H1 (cell line): ENCODE data around the gene THSD1. TPM values are rescaled to one million over a fixed set of nuclear protein-coding genes. Genes with fewer than 3 reads are reported as not detected.

ENCODE experiments used
- BRCA1 ChIP-seq: IDR thresholded peaks from 2 replicates; pipeline ENCODE4 v1.6.1; 2012; ENCODE audit warnings: low read depth, low read length, improper control_type of control experiment
- GABPA ChIP-seq: IDR thresholded peaks from 2 replicates; pipeline ENCODE4 v1.6.1; 2011; ENCODE audit warnings: mild to moderate bottlenecking, low read length, moderate library complexity, borderline replicate concordance; ENCODE audit not compliant: insufficient read depth
- JUN ChIP-seq: IDR thresholded peaks from 2 replicates; pipeline ENCODE4 v1.6.1; 2011; ENCODE audit warnings: low read depth, mild to moderate bottlenecking, improper control_type of control experiment, low read length
- JUND ChIP-seq: IDR thresholded peaks from 2 replicates; pipeline ENCODE4 v1.6.1; 2011; ENCODE audit warnings: mild to moderate bottlenecking, improper control_type of control experiment, low read length
- KDM5A ChIP-seq: fragments of 200-600 bp; IDR thresholded peaks from 2 replicates; pipeline ENCODE4 v1.7.1; 2012; ENCODE audit warnings: mild to moderate bottlenecking, low read length, inconsistent platforms, mixed read lengths
- PHF8 ChIP-seq: fragments of 200-600 bp; sonication (generic); conservative IDR thresholded peaks from 2 replicates; pipeline ENCODE4 v1.7.1; 2012; ENCODE audit warnings: low read depth, mild to moderate bottlenecking, inconsistent platforms, low read length, moderate library complexity
- RBBP5 ChIP-seq: IDR thresholded peaks from 2 replicates; pipeline ENCODE4 v1.7.1; 2012; ENCODE audit warnings: low read depth, mild to moderate bottlenecking, inconsistent platforms, low read length, moderate library complexity, borderline replicate concordance
- RXRA ChIP-seq: IDR thresholded peaks from 2 replicates; pipeline ENCODE4 v1.6.1; 2011; ENCODE audit warnings: low read depth, mild to moderate bottlenecking, low read length, moderate library complexity; ENCODE audit not compliant: insufficient read depth
- TCF12 ChIP-seq: IDR thresholded peaks from 2 replicates; pipeline ENCODE4 v1.6.1; 2011; ENCODE audit warnings: low read depth, mild to moderate bottlenecking, low read length
- polyA plus RNA-seq, 7 experiments: library from polyadenylated mRNA; depleted of rRNA in 3 of 7; stranded (reverse) in 5 of 7; unstranded in 2 of 7; fragments of >200 nt in 5 of 7; fragments of 200-250 nt in 2 of 7; gene quantifications; 1 replicate in 5 of 7; 2 replicates in 1 of 7; 4 replicates in 1 of 7; pipeline versions ENCODE4 v1.2.1 to v1.2.3, GENCODE V29; 2011 to 2013; ENCODE audit warnings: missing spikeins in 2 of 7, mixed read lengths in 2 of 7
- total RNA-seq: library from RNA; stranded (reverse); fragmentation: NEBNext Ultra II Directional; extraction: Animal tissue kit (Norgen Biotek cat#: 25700); gene quantifications from 2 replicates; pipeline ENCODE4 v1.2.1, GENCODE V29; 2021
- TF ChIP-seq, protein P1 (sequence below): fragments of 300-600 bp; sonication (generic); IDR thresholded peaks from 2 replicates; pipeline ENCODE4 v1.7.1; 2012; ENCODE audit warnings: low read length, moderate library complexity, mild to moderate bottlenecking, inconsistent platforms; ENCODE audit not compliant: insufficient replicate concordance

Gene THSD1
- total and polyA plus RNA-seq, 2 of the 8 experiments (the other 6 are each of a cell fraction or from before 2014, with no cell fraction given) = 0.17 to 0.35 TPM

DNA sequence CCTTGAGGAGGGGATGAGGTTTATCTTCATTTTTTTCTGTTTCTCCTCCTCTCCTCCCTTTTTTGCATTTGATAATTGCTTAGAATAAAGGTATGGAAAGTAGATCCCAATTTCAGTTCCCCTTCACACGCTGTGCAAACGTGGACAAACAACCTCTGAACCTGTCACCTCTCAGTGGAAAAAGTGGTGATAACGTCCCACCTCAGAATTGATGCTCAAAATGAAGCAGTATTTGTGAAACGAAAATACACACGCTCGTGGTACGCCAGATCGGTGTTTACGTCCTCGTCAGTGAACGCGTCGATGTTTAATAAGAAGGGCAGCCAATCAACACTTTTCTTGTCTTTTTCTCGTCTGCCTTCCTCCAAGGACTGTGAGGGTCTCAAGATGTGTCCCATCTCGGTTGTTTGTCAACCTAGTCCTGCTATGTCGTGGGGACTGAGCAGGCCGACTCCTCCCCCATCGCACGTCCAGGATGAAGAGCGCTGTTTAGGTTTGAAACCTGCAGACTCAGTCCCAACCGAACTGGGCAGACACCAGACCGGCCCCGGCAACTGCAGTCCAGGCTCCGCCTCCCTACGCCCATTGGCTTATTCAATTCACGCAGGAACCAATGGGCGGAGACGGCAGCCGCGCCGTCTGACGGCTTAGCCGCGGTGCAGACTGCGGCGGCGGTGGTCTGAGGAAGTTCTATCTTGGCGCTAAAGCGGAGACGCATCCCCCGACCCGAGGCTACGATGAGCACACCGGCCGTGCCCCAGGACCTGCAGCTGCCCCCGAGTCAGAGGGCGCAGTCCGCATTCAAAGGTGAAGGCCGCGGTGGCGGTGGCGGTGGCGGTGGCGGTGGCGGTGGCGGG lies 49.1 kb upstream of the THSD1 start, which contains the start of gene CKAP2 (continued):
- TF ChIP-seq, protein P1, sequence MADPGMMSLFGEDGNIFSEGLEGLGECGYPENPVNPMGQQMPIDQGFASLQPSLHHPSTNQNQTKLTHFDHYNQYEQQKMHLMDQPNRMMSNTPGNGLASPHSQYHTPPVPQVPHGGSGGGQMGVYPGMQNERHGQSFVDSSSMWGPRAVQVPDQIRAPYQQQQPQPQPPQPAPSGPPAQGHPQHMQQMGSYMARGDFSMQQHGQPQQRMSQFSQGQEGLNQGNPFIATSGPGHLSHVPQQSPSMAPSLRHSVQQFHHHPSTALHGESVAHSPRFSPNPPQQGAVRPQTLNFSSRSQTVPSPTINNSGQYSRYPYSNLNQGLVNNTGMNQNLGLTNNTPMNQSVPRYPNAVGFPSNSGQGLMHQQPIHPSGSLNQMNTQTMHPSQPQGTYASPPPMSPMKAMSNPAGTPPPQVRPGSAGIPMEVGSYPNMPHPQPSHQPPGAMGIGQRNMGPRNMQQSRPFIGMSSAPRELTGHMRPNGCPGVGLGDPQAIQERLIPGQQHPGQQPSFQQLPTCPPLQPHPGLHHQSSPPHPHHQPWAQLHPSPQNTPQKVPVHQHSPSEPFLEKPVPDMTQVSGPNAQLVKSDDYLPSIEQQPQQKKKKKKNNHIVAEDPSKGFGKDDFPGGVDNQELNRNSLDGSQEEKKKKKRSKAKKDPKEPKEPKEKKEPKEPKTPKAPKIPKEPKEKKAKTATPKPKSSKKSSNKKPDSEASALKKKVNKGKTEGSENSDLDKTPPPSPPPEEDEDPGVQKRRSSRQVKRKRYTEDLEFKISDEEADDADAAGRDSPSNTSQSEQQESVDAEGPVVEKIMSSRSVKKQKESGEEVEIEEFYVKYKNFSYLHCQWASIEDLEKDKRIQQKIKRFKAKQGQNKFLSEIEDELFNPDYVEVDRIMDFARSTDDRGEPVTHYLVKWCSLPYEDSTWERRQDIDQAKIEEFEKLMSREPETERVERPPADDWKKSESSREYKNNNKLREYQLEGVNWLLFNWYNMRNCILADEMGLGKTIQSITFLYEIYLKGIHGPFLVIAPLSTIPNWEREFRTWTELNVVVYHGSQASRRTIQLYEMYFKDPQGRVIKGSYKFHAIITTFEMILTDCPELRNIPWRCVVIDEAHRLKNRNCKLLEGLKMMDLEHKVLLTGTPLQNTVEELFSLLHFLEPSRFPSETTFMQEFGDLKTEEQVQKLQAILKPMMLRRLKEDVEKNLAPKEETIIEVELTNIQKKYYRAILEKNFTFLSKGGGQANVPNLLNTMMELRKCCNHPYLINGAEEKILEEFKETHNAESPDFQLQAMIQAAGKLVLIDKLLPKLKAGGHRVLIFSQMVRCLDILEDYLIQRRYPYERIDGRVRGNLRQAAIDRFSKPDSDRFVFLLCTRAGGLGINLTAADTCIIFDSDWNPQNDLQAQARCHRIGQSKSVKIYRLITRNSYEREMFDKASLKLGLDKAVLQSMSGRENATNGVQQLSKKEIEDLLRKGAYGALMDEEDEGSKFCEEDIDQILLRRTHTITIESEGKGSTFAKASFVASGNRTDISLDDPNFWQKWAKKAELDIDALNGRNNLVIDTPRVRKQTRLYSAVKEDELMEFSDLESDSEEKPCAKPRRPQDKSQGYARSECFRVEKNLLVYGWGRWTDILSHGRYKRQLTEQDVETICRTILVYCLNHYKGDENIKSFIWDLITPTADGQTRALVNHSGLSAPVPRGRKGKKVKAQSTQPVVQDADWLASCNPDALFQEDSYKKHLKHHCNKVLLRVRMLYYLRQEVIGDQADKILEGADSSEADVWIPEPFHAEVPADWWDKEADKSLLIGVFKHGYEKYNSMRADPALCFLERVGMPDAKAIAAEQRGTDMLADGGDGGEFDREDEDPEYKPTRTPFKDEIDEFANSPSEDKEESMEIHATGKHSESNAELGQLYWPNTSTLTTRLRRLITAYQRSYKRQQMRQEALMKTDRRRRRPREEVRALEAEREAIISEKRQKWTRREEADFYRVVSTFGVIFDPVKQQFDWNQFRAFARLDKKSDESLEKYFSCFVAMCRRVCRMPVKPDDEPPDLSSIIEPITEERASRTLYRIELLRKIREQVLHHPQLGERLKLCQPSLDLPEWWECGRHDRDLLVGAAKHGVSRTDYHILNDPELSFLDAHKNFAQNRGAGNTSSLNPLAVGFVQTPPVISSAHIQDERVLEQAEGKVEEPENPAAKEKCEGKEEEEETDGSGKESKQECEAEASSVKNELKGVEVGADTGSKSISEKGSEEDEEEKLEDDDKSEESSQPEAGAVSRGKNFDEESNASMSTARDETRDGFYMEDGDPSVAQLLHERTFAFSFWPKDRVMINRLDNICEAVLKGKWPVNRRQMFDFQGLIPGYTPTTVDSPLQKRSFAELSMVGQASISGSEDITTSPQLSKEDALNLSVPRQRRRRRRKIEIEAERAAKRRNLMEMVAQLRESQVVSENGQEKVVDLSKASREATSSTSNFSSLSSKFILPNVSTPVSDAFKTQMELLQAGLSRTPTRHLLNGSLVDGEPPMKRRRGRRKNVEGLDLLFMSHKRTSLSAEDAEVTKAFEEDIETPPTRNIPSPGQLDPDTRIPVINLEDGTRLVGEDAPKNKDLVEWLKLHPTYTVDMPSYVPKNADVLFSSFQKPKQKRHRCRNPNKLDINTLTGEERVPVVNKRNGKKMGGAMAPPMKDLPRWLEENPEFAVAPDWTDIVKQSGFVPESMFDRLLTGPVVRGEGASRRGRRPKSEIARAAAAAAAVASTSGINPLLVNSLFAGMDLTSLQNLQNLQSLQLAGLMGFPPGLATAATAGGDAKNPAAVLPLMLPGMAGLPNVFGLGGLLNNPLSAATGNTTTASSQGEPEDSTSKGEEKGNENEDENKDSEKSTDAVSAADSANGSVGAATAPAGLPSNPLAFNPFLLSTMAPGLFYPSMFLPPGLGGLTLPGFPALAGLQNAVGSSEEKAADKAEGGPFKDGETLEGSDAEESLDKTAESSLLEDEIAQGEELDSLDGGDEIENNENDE = no peak
- TF ChIP-seq BRCA1 (no peak), GABPA (no peak), TCF12 (0 out of 2 replicates have a peak, but pooled peaks have one; percentile 39), RBBP5 (peak; percentile 79; the same call in 1 of the 2 replicates), PHF8 (peak; percentile 95), JUN (no peak), RXRA (no peak), KDM5A (no peak), JUND (no peak)
